Smooth muscle cell (in vitro differentiated cells): ENCODE measurements around the gene CROT. TPM values are rescaled to one million over a fixed set of nuclear protein-coding genes. Genes with fewer than 3 reads are reported as not detected.

Experiments used
- DNase-seq: peaks from one replicate; lab custom pipeline; 2025; ENCODE audit not compliant: unreplicated experiment; lab: John Stamatoyannopoulos, UW
- H2AFZ ChIP-seq: fragments of 200-600 bp; sonication (generic); 2 replicates; pipeline ENCODE4 v1.6.0; 2016; ENCODE audit warnings: antibody characterized with exemption, low read depth, mild to moderate bottlenecking
- H3F3A ChIP-seq: fragments of 200-600 bp; sonication (generic); 2 replicates; pipeline ENCODE4 v1.6.0; 2017; ENCODE audit warnings: antibody characterized with exemption, low read depth
- H3K27ac ChIP-seq: fragments of 200-600 bp; sonication (generic); 2 replicates; pipeline ENCODE4 v1.5.1; 2016; ENCODE audit warnings: low read depth, mild to moderate bottlenecking
- H3K27me3 ChIP-seq: fragments of 200-600 bp; sonication (generic); 2 replicates; pipeline ENCODE4 v1.6.1; 2016; ENCODE audit warnings: low read depth, mild to moderate bottlenecking
- H3K36me3 ChIP-seq: fragments of 200-600 bp; sonication (generic); 2 replicates; pipeline ENCODE4 v1.5.1; 2016; ENCODE audit warnings: low read depth
- H3K4me1 ChIP-seq: fragments of 200-600 bp; sonication (generic); 2 replicates; pipeline ENCODE4 v1.5.1; 2016; ENCODE audit warnings: low read depth
- H3K4me2 ChIP-seq: fragments of 200-600 bp; sonication (generic); 2 replicates; pipeline ENCODE4 v1.6.0; 2016; ENCODE audit warnings: mild to moderate bottlenecking
- H3K4me3 ChIP-seq: fragments of 200-600 bp; sonication (generic); 2 replicates; pipeline ENCODE4 v1.5.1; 2016; ENCODE audit warnings: mild to moderate bottlenecking
- H3K79me2 ChIP-seq: fragments of 200-600 bp; sonication (generic); 2 replicates; pipeline ENCODE4 v1.6.0; 2016; ENCODE audit warnings: low read depth, mild to moderate bottlenecking
- H3K9ac ChIP-seq: fragments of 200-600 bp; sonication (generic); 2 replicates; pipeline ENCODE4 v1.6.0; 2016; ENCODE audit warnings: low read depth
- H3K9me3 ChIP-seq: fragments of 200-600 bp; sonication (generic); replicated peaks from 2 replicates; pipeline ENCODE4 v1.5.1; 2016; ENCODE audit warnings: low read depth
- H4K20me1 ChIP-seq: fragments of 200-600 bp; sonication (generic); 2 replicates; pipeline ENCODE4 v1.6.0; 2016; ENCODE audit warnings: low read depth
- WGBS: methylation state at CpG from one replicate; pipeline ENCODE4 v1.1.7; 2016; ENCODE audit warnings: low lambda C conversion rate; 5-methylcytosine and 5-hydroxymethylcytosine counted together
- polyA plus RNA-seq: library from polyadenylated mRNA; unstranded; fragments of >200 nt; fragmentation: Nextera tagmentation; extraction: Ambion mirVana; gene quantifications from 2 replicates; pipeline ENCODE4 v1.2.1, GENCODE V29; 2016
- small RNA-seq: library from RNA; depleted of rRNA; stranded (forward); fragments of <200 nt; gene quantifications from one replicate; pipeline ENCODE3, GENCODE V24; 2014
- total RNA-seq: library from RNA; depleted of rRNA; stranded (reverse); fragments of >200 nt; gene quantifications from 2 replicates; pipeline ENCODE4 v1.2.3, GENCODE V29; 2014
- TF ChIP-seq, protein P1 (sequence below): fragments of 200-600 bp; sonication (generic); IDR thresholded peaks from 2 replicates; pipeline ENCODE4 v1.5.1; 2017; ENCODE audit warnings: borderline replicate concordance, mild to moderate bottlenecking, antibody characterized with exemption; ENCODE audit not compliant: insufficient read depth, poor library complexity, severe bottlenecking

The CROT gene
- total and polyA plus RNA-seq, 2 experiments from 2014 or later, result 9.5 to 20.8 TPM

DNA sequence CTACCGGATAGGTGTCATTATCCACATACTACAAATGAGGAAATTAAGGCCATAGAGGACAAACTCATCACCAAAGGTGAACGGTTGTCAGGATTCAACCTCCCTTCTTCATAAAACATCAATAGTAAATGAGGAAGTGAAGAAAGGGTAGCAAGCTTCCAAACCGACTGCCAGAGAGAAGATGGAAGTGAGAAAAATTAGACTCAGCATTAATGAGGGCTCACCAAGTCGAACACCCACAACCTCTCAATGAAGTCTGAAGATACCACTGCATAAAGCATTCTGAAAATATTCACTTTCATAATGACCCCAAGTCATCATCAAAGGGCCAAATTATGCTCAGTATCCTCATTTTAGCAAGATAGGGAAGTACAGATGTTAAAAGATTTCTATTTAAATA is 100.4 kb downstream of the CROT start:
- Histone ChIP-seq H3K9me3 (no peaks in the 10 kb centered on the region), H3K79me2 (no peaks in the 10 kb centered on the region), H3K4me2 (no peak overlapping the region), H3K4me3 (no peak overlapping the region), H3K27me3 (no peaks in the 10 kb centered on the region), H3K4me1 (no peaks in the 10 kb centered on the region), H2AFZ (no peak overlapping the region), H3K36me3 (no peaks in the 10 kb centered on the region), H3F3A (no peaks in the 10 kb centered on the region), H3K9ac (no peak overlapping the region), H4K20me1 (no peaks in the 10 kb centered on the region), H3K27ac (no peak overlapping the region)
- 79% methylated on average over 4 of the region's 4 CpGs for WGBS
- TF ChIP-seq, protein P1, sequence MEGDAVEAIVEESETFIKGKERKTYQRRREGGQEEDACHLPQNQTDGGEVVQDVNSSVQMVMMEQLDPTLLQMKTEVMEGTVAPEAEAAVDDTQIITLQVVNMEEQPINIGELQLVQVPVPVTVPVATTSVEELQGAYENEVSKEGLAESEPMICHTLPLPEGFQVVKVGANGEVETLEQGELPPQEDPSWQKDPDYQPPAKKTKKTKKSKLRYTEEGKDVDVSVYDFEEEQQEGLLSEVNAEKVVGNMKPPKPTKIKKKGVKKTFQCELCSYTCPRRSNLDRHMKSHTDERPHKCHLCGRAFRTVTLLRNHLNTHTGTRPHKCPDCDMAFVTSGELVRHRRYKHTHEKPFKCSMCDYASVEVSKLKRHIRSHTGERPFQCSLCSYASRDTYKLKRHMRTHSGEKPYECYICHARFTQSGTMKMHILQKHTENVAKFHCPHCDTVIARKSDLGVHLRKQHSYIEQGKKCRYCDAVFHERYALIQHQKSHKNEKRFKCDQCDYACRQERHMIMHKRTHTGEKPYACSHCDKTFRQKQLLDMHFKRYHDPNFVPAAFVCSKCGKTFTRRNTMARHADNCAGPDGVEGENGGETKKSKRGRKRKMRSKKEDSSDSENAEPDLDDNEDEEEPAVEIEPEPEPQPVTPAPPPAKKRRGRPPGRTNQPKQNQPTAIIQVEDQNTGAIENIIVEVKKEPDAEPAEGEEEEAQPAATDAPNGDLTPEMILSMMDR, result no peak
- DNase-seq, result no peak

DNA sequence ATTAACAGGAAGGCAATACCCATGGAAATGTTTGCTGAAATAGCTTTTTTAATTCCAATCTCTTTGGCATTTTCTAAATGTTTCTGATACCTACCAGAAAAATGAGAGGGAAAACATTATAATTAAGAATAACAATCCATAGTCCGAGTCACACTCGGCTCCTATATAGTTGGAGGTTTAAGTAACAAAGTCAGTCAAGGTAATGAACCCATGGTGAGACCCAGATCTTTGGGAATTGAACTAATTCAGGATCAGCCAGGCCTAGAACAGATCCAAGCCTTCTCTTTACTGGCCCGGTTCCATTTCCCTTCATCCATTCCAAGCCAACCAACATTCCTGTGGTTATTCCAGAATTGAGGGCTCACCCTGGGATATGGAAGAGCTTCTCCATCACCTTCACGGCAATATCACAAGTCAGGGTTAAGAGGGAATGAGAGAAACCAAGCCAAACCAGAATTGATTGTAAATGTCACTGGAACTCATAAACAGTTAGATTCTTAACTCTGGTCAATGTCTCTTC is 101.7 kb downstream of the CROT start:
- Histone ChIP-seq H3K9ac (no peak overlapping the region), H3F3A (no peaks in the 10 kb centered on the region), H3K79me2 (no peaks in the 10 kb centered on the region), H3K36me3 (no peaks in the 10 kb centered on the region), H4K20me1 (no peaks in the 10 kb centered on the region), H3K4me1 (no peaks in the 10 kb centered on the region), H3K4me3 (no peak overlapping the region), H2AFZ (no peak overlapping the region), H3K9me3 (no peaks in the 10 kb centered on the region), H3K27me3 (no peaks in the 10 kb centered on the region), H3K4me2 (no peak overlapping the region), H3K27ac (no peak overlapping the region)
- TF ChIP-seq, protein P1, result no peak
- 85% methylated on average over 4 of the region's 4 CpGs for WGBS
- no peak for DNase-seq

DNA sequence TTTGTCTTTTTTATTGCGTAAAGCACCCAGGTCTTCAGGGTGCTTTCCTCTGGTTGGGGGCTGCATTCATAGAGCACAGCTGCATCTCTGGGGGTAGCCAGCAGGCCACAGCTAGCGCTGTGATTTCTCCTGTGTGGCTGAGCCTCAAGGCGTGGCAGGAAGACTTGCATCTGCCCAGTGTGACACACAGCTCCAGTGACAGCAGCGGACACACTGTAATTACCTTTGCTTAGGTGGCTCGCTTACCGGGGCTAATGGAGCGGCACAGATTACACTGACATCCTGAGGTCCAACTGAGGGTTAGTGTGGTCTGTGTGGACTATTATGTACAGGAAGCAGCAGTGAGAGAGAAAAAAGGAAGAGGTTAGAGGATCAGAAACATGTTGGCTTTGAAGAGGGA is 102.9 kb downstream of the CROT start:
- Histone ChIP-seq H3K4me2 (no peak overlapping the region), H3K27me3 (no peaks in the 10 kb centered on the region), H3K9me3 (no peaks in the 10 kb centered on the region), H3K4me3 (no peak overlapping the region), H4K20me1 (no peaks in the 10 kb centered on the region), H3K79me2 (no peaks in the 10 kb centered on the region), H3K36me3 (no peaks in the 10 kb centered on the region), H3K9ac (no peak overlapping the region), H2AFZ (no peak overlapping the region), H3K27ac (no peak overlapping the region), H3F3A (no peaks in the 10 kb centered on the region), H3K4me1 (no peaks in the 10 kb centered on the region)
- TF ChIP-seq, protein P1, result no peak
- DNase-seq, result no peak
- WGBS, result 71% methylated on average over 7 of the region's 7 CpGs

Small RNA genes within 50 kb of the gene (small RNA-seq; reads per million reads assigned to genes)
- gene RF02195, result not detected
- not detected for gene RF02196

Other genes with a start within 250 kb of the CROT start
- gene DMTF1, start 193.2 kb upstream of the CROT start, total RNA-seq, result 107 and 109 TPM in 2 replicates
- gene DMTF1, start 193.2 kb upstream of the CROT start, polyA plus RNA-seq, result 31.7 and 43.6 TPM in 2 replicates
- 32.7 and 63.0 TPM in 2 replicates for gene TMEM243, start 125.9 kb upstream of the CROT start, total RNA-seq
- gene TMEM243, start 125.9 kb upstream of the CROT start, polyA plus RNA-seq, result 43.7 and 44.3 TPM in 2 replicates
- 0.40 and 1.3 TPM in 2 replicates for gene ABCB4, start 130.0 kb downstream of the CROT start, total RNA-seq
- gene ABCB4, start 130.0 kb downstream of the CROT start, polyA plus RNA-seq, result 1.1 and 1.6 TPM in 2 replicates